Kidney (tissue), 14 donors: ENCODE results near the gene CDK14. TPM values are rescaled to one million over a fixed set of nuclear protein-coding genes. Genes with fewer than 3 reads are reported as not detected.

Experiments used
- DNase-seq, 5 donors: peaks; one replicate each; pipeline ENCODE4 v3.0.0-alpha.2; 2013 to 2020
- FAIRE-seq: peaks from 2 replicates; lab custom pipeline; 2012; peaks lifted over from hg19 to GRCh38; lab: Jason Lieb, UNC
- H3K27ac ChIP-seq, 2 donors: one replicate each; pipeline ENCODE4 v1.7.0; 2013; ENCODE audit warnings: low read depth in 2 of 2, low read length in 2 of 2, inconsistent platforms in 1 of 2
- H3K27me3 ChIP-seq: one replicate; pipeline ENCODE4 v1.7.1; 2013; ENCODE audit warnings: low read length, inconsistent platforms; ENCODE audit not compliant: control insufficient read depth, insufficient read depth
- H3K36me3 ChIP-seq, 3 donors: one replicate each; pipeline versions ENCODE4 v1.7.0 to v1.7.1; 2013; ENCODE audit warnings: low read length in 3 of 3, control low read depth in 1 of 3, inconsistent platforms in 1 of 3; ENCODE audit not compliant: insufficient read depth in 3 of 3, control insufficient read depth in 2 of 3
- H3K4me1 ChIP-seq, 3 donors: one replicate each; pipeline versions ENCODE4 v1.7.0 to v1.7.1; 2013; ENCODE audit warnings: low read length in 3 of 3, inconsistent platforms in 1 of 3, low read depth in 1 of 3; ENCODE audit not compliant: control insufficient read depth in 2 of 3, insufficient read depth in 2 of 3
- H3K4me3 ChIP-seq, 3 donors: one replicate each; pipeline versions ENCODE4 v1.7.0 to v1.8.1; 2013; ENCODE audit warnings: low read length in 3 of 3, control low read depth in 1 of 3, inconsistent platforms in 1 of 3
- H3K9ac ChIP-seq, 3 donors: one replicate each; pipeline versions ENCODE4 v1.7.0 to v1.7.1; 2013; ENCODE audit warnings: low read length in 3 of 3, control low read depth in 1 of 3, inconsistent platforms in 1 of 3
- H3K9me3 ChIP-seq, 3 donors: one replicate each; pipeline versions ENCODE4 v1.7.0 to v1.7.1; 2013; ENCODE audit warnings: low read length in 3 of 3, control low read depth in 1 of 3, inconsistent platforms in 1 of 3; ENCODE audit not compliant: control insufficient read depth in 2 of 3, insufficient read depth in 1 of 3
- CTCF ChIP-seq: IDR thresholded peaks from 3 replicates; pipeline ENCODE4 v1.5.1; 2012; ENCODE audit warnings: mild to moderate bottlenecking, moderate library complexity, borderline replicate concordance; ENCODE audit not compliant: insufficient read depth; ENCODE audit errors: extremely low read depth
- intact Hi-C: fragments of 100-400 bp; cut with DNase I; formaldehyde crosslinking; loops from one replicate; pipeline ENCODE4 v1.11.1; 2022
- polyA plus RNA-seq: library from polyadenylated mRNA; stranded (reverse); fragments of 350-450 nt; fragmentation: Illumina TruSeq; extraction: RNeasy Lipid Tissue Mini Kit (QIAGEN cat#74804); gene quantifications from one replicate; pipeline ENCODE4 v1.2.3, GENCODE V29; 2014; ENCODE audit warnings: low read depth, low replicate concordance; ENCODE audit not compliant: insufficient read depth
- total RNA-seq: library from RNA; stranded (reverse); fragmentation: NEBNext Ultra II Directional; extraction: Animal tissue kit (Norgen Biotek cat#: 25700); gene quantifications from one replicate; pipeline ENCODE4 v1.2.1, GENCODE V29; 2021
- donor health status: control.
- donor health status: control.
- donor health status: control.
- donor health status: control.
- donor health status: control.
- donor health status: DM: yes; HTN: yes; CAD: no.
- donor health status: Normal renal cell carcinoma (clear cell type).

CDK14 gene
- total and polyA plus RNA-seq, 2 donors from 2014 or later = 11.9 to 33.9 TPM

GRCh38 chr7:90723233-90723632, 127.1 kb downstream of the CDK14 start:
- TF ChIP-seq CTCF = no peak
- no peak overlapping the region for H3K27ac ChIP-seq
- FAIRE-seq = no peak
- H3K4me1 ChIP-seq = peaks cover 0 to 56% (median 14%) of the 10 kb centered on the region in 3 donors
- no peaks in the 10 kb centered on the region for H3K9me3 ChIP-seq
- no peak overlapping the region for H3K9ac ChIP-seq
- no peaks in the 10 kb centered on the region for H3K27me3 ChIP-seq
- no peak for DNase-seq
- intact Hi-C loops = no loop called here
- H3K4me3 ChIP-seq = no peak overlapping the region
- no peaks in the 10 kb centered on the region for H3K36me3 ChIP-seq

- no peaks in the 10 kb centered on the region for H3K36me3 ChIP-seq
- no peak overlapping the region for H3K9ac ChIP-seq
- peak overlapping the region in 1 of 2 donors; percentile 44 for H3K27ac ChIP-seq
- H3K27me3 ChIP-seq = no peaks in the 10 kb centered on the region
- no peaks in the 10 kb centered on the region for H3K9me3 ChIP-seq
- intact Hi-C loops = no loop called here
- no peak for TF ChIP-seq CTCF
- no peak for FAIRE-seq
- no peak for DNase-seq
- peaks cover 0 to 49% (median 14%) of the 10 kb centered on the region in 3 donors for H3K4me1 ChIP-seq
- H3K4me3 ChIP-seq = no peak overlapping the region
Observed at GRCh38 chr7:90723866-90724265, 127.7 kb downstream of the CDK14 start.

- Histone ChIP-seq H3K4me1 (peaks cover 0 to 35% (median 9%) of the 10 kb centered on the region in 3 donors), H3K27ac (peak overlapping the region; percentile 21 to 28), H3K9ac (no peak overlapping the region), H3K9me3 (no peaks in the 10 kb centered on the region), H3K36me3 (no peaks in the 10 kb centered on the region), H3K4me3 (peak overlapping the region in 1 of 3 donors; percentile 11), H3K27me3 (no peaks in the 10 kb centered on the region)
- intact Hi-C loops = no loop called here
- FAIRE-seq (no peak), DNase-seq (no peak)
- TF ChIP-seq CTCF = no peak
Observed at GRCh38 chr7:90726120-90726519, 130.0 kb downstream of the CDK14 start.

- no peak for FAIRE-seq
- H3K27me3 ChIP-seq = no peaks in the 10 kb centered on the region
- intact Hi-C loops = no loop called here
- H3K36me3 ChIP-seq = no peaks in the 10 kb centered on the region
- H3K4me3 ChIP-seq = peak overlapping the region in 1 of 3 donors; percentile 11
- peaks cover 0 to 32% (median 6%) of the 10 kb centered on the region in 3 donors for H3K4me1 ChIP-seq
- no peak for TF ChIP-seq CTCF
- H3K9me3 ChIP-seq = no peaks in the 10 kb centered on the region
- H3K27ac ChIP-seq = peak overlapping the region in 1 of 2 donors; percentile 28
- H3K9ac ChIP-seq = no peak overlapping the region
- no peak for DNase-seq
Observed at GRCh38 chr7:90726623-90727022, 130.5 kb downstream of the CDK14 start.
